Measurements from ENCODE around the gene GREB1L. TPM values are rescaled to one million over a fixed set of nuclear protein-coding genes. Genes with fewer than 3 reads are reported as not detected.

Gene GREB1L
- total RNA-seq, 1 donor from 2014 or later = 0.98 TPM

GRCh38 chr18:21454725-21455124, 212.7 kb downstream of the GREB1L start:
- Histone ChIP-seq H3K27me3 (no peaks in the 10 kb centered on the region), H3K27ac (no peak overlapping the region), H3K4me3 (no peak overlapping the region), H3K4me1 (peaks cover 18% of the 10 kb centered on the region), H3K36me3 (no peaks in the 10 kb centered on the region), H3K9me3 (no peaks in the 10 kb centered on the region)
- TF ChIP-seq CTCF (IDR thresholded peaks at IDR 0.05) (no peak), POLR2AphosphoS5 (IDR thresholded peaks at IDR 0.05; ENCODE audit: insufficient read depth in 1 of 2, low read depth in 1 of 2) (no peak), POLR2A (IDR thresholded peaks at IDR 0.05) (no peak)
- intact Hi-C loops (cut with DNase I) = no loop called here
- no peak for DNase-seq (ENCODE audit: extremely low spot score in 2 of 2)

- Histone ChIP-seq H3K36me3 (no peaks in the 10 kb centered on the region), H3K4me3 (no peak overlapping the region), H3K27me3 (no peaks in the 10 kb centered on the region), H3K9me3 (no peaks in the 10 kb centered on the region), H3K4me1 (peaks cover 18% of the 10 kb centered on the region), H3K27ac (no peak overlapping the region)
- no peak for TF ChIP-seq POLR2A (IDR thresholded peaks at IDR 0.05)
- no peak for TF ChIP-seq CTCF (IDR thresholded peaks at IDR 0.05)
- TF ChIP-seq POLR2AphosphoS5 (IDR thresholded peaks at IDR 0.05; ENCODE audit: insufficient read depth in 1 of 2, low read depth in 1 of 2) = no peak
- intact Hi-C loops (cut with DNase I) = no loop called here
- DNase-seq (ENCODE audit: extremely low spot score in 2 of 2) = no peak
These were observed 214.6 kb downstream of the GREB1L start for GRCh38 chr18:21456428-21457178.

- TF ChIP-seq CTCF (IDR thresholded peaks at IDR 0.05) = no peak
- no peak for TF ChIP-seq POLR2A (IDR thresholded peaks at IDR 0.05)
- no peak for TF ChIP-seq POLR2AphosphoS5 (IDR thresholded peaks at IDR 0.05; ENCODE audit: insufficient read depth in 1 of 2, low read depth in 1 of 2)
- no peak overlapping the region for H3K4me3 ChIP-seq
- H3K36me3 ChIP-seq = no peaks in the 10 kb centered on the region
- intact Hi-C loops (cut with DNase I) = no loop called here
- H3K27me3 ChIP-seq = no peaks in the 10 kb centered on the region
- H3K9me3 ChIP-seq = no peaks in the 10 kb centered on the region
- peaks cover 18% of the 10 kb centered on the region for H3K4me1 ChIP-seq
- no peak for DNase-seq (ENCODE audit: extremely low spot score in 2 of 2)
- H3K27ac ChIP-seq = no peak overlapping the region
These were observed 215.1 kb downstream of the GREB1L start for GRCh38 chr18:21457179-21457535.

- no peak overlapping the region for H3K27ac ChIP-seq
- H3K4me1 ChIP-seq = peaks cover 6% of the 10 kb centered on the region
- H3K4me3 ChIP-seq = no peak overlapping the region
- H3K27me3 ChIP-seq = no peaks in the 10 kb centered on the region
- intact Hi-C loops (cut with DNase I) = no loop called here
- TF ChIP-seq POLR2A (IDR thresholded peaks at IDR 0.05) (no peak), POLR2AphosphoS5 (IDR thresholded peaks at IDR 0.05; ENCODE audit: insufficient read depth in 1 of 2, low read depth in 1 of 2) (no peak), CTCF (IDR thresholded peaks at IDR 0.05) (no peak)
- no peaks in the 10 kb centered on the region for H3K9me3 ChIP-seq
- DNase-seq (ENCODE audit: extremely low spot score in 2 of 2) = no peak
- H3K36me3 ChIP-seq = no peaks in the 10 kb centered on the region
These were observed 216.3 kb downstream of the GREB1L start for GRCh38 chr18:21458310-21458709.

- Histone ChIP-seq H3K4me3 (no peak overlapping the region), H3K27me3 (no peaks in the 10 kb centered on the region), H3K4me1 (peaks cover 1% of the 10 kb centered on the region), H3K36me3 (no peaks in the 10 kb centered on the region), H3K9me3 (no peaks in the 10 kb centered on the region), H3K27ac (no peak overlapping the region)
- DNase-seq (ENCODE audit: extremely low spot score in 2 of 2) = no peak
- intact Hi-C loops (cut with DNase I) = no loop called here
- no peak for TF ChIP-seq CTCF (IDR thresholded peaks at IDR 0.05)
- TF ChIP-seq POLR2AphosphoS5 (IDR thresholded peaks at IDR 0.05; ENCODE audit: insufficient read depth in 1 of 2, low read depth in 1 of 2) = no peak
- TF ChIP-seq POLR2A (IDR thresholded peaks at IDR 0.05) = no peak
These were observed 216.8 kb downstream of the GREB1L start for GRCh38 chr18:21458788-21459187.

All from vagina (tissue), 2 donors.